GM18907 (cell line): ENCODE data around the gene EGFR.

Experiments
- ATAC-seq: cut with Tn5 transposase; IDR thresholded peaks from one replicate; pipeline ENCODE4 v1.9.1; 2021; ENCODE audit warnings: mild to moderate bottlenecking, moderate library complexity; ENCODE audit not compliant: unreplicated experiment

Gene EGFR

GRCh38 chr7:55203300-55203699 is 184.5 kb downstream of the EGFR start:
- no peak for ATAC-seq

GRCh38 chr7:55205124-55205955 is 186.5 kb downstream of the EGFR start:
- ATAC-seq, result no peak

GRCh38 chr7:55206235-55207029 is 187.6 kb downstream of the EGFR start:
- no peak for ATAC-seq

GRCh38 chr7:55207436-55208125 is 188.8 kb downstream of the EGFR start:
- ATAC-seq, result no peak

GRCh38 chr7:55209366-55209765 is 190.5 kb downstream of the EGFR start:
- ATAC-seq, result no peak

- ATAC-seq, result no peak
These were observed 191.4 kb downstream of the EGFR start for GRCh38 chr7:55210176-55210575.

- no peak for ATAC-seq
These were observed 191.9 kb downstream of the EGFR start for GRCh38 chr7:55210716-55211115.

- no peak for ATAC-seq
These were observed 192.9 kb downstream of the EGFR start for GRCh38 chr7:55211726-55212125.

- no peak for ATAC-seq
These were observed 193.4 kb downstream of the EGFR start for GRCh38 chr7:55212176-55212575.

GRCh38 chr7:55212838-55213237 is 194.0 kb downstream of the EGFR start:
- no peak for ATAC-seq

GRCh38 chr7:55214707-55215106 is 195.9 kb downstream of the EGFR start:
- no peak for ATAC-seq

- ATAC-seq, result no peak
These were observed 204.2 kb downstream of the EGFR start for GRCh38 chr7:55223023-55223422.

GRCh38 chr7:55224111-55224510 is 205.3 kb downstream of the EGFR start:
- ATAC-seq, result no peak

GRCh38 chr7:55224810-55225209 is 206.0 kb downstream of the EGFR start:
- no peak for ATAC-seq

- no peak for ATAC-seq
These were observed 211.2 kb downstream of the EGFR start for GRCh38 chr7:55230014-55230413.

- ATAC-seq, result no peak
These were observed 213.0 kb downstream of the EGFR start for GRCh38 chr7:55231736-55232280.

GRCh38 chr7:55233001-55233400 is 214.2 kb downstream of the EGFR start:
- ATAC-seq, result no peak

- ATAC-seq, result no peak
These were observed 215.6 kb downstream of the EGFR start for GRCh38 chr7:55234408-55234807.

- ATAC-seq, result no peak
These were observed 216.3 kb downstream of the EGFR start for GRCh38 chr7:55235115-55235514.

GRCh38 chr7:55235801-55236200 is 217.0 kb downstream of the EGFR start:
- ATAC-seq, result no peak

GRCh38 chr7:55236476-55236875 is 217.7 kb downstream of the EGFR start:
- no peak for ATAC-seq
